Mammary epithelial cell (primary cell): ENCODE data around the gene CCDC74A.

Experiments
- EZH2 ChIP-seq: IDR thresholded peaks from 2 replicates; pipeline ENCODE4 v1.6.1; 2012; ENCODE audit warnings: low read length, inconsistent platforms, borderline replicate concordance
- TF ChIP-seq, protein P1 (sequence below), 2 donors: IDR thresholded peaks in 1 of 2; conservative IDR thresholded peaks in 1 of 2; 2 replicates each; pipeline ENCODE4 v1.5.1; 2011 to 2012; ENCODE audit warnings: inconsistent platforms in 2 of 2, low read length in 2 of 2, mild to moderate bottlenecking in 2 of 2, control low read depth in 1 of 2, low read depth in 1 of 2; ENCODE audit not compliant: insufficient read depth in 1 of 2; ENCODE audit errors: extremely low read depth in 1 of 2

DNA sequence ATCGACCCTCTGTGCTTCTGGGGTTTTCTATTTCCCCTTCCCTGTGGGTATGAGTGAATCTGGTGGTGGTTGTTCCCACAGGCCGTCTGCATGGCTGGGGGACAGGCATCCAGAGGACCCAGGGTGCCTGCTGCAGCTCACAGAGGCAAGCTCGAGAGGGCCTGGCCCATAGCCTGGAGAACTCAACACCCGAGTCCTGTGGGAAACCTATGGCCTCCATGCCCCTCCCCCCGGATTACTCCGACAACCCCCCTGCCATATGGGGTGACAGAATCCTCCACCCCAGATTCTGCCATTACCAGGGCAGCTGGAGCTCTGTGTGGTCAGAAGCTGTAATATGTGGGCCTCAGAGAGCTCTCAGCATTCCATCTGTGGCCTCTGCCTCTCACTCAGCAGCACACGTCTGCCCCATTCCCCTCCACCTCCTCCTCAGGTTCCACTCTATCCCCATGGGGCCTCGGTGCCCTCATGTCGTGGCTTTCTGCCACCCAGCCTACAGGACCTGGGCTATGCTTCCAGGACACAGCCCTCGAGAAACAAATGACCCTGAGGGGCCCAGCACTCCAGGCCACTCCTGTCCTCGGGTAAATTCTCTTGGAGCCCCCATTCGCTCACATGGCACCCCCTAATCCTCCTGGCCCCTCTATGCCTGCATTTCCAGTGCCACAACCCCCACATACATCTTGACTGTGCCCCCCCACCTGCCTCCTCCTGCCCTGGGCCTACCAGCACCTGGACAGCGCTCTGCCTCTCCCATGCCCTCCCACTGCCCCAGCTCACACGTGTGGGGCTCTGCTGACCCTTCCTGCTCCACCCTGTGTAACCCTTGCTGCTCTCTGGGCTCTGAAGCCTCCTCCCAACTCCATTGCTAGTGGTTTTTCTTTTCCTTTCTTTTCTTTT lies 39.1 kb upstream of the CCDC74A start:
- TF ChIP-seq, protein P1, sequence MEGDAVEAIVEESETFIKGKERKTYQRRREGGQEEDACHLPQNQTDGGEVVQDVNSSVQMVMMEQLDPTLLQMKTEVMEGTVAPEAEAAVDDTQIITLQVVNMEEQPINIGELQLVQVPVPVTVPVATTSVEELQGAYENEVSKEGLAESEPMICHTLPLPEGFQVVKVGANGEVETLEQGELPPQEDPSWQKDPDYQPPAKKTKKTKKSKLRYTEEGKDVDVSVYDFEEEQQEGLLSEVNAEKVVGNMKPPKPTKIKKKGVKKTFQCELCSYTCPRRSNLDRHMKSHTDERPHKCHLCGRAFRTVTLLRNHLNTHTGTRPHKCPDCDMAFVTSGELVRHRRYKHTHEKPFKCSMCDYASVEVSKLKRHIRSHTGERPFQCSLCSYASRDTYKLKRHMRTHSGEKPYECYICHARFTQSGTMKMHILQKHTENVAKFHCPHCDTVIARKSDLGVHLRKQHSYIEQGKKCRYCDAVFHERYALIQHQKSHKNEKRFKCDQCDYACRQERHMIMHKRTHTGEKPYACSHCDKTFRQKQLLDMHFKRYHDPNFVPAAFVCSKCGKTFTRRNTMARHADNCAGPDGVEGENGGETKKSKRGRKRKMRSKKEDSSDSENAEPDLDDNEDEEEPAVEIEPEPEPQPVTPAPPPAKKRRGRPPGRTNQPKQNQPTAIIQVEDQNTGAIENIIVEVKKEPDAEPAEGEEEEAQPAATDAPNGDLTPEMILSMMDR (conservative IDR thresholded peaks at IDR 0.05 in 1 of 2, IDR thresholded peaks at IDR 0.05 in 1 of 2; ENCODE audit: extremely low read depth in 1 of 2, insufficient read depth in 1 of 2, low read depth in 1 of 2, low read length in 2 of 2), result no peak
- no peak for TF ChIP-seq EZH2
